ENCODE measurements around the gene RAPGEF5. TPM values are rescaled to one million over a fixed set of nuclear protein-coding genes. Genes with fewer than 3 reads are reported as not detected.

The RAPGEF5 gene
- total RNA-seq, 3 donors from 2014 or later: 18.7 to 78.0 (median 41.9) TPM

- Histone ChIP-seq H3K27ac (no peak overlapping the region), H3K4me3 (no peak overlapping the region), H3K4me1 (no peaks in the 10 kb centered on the region), H3K36me3 (no peaks in the 10 kb centered on the region), H3K9me3 (no peaks in the 10 kb centered on the region), H3K27me3 (no peaks in the 10 kb centered on the region)
- no peak for DNase-seq (ENCODE audit: low spot score in 2 of 2)
- no peak for TF ChIP-seq POLR2AphosphoS5 (IDR thresholded peaks at IDR 0.05)
- no peak for TF ChIP-seq POLR2A (IDR thresholded peaks at IDR 0.05)
- TF ChIP-seq, protein P1, sequence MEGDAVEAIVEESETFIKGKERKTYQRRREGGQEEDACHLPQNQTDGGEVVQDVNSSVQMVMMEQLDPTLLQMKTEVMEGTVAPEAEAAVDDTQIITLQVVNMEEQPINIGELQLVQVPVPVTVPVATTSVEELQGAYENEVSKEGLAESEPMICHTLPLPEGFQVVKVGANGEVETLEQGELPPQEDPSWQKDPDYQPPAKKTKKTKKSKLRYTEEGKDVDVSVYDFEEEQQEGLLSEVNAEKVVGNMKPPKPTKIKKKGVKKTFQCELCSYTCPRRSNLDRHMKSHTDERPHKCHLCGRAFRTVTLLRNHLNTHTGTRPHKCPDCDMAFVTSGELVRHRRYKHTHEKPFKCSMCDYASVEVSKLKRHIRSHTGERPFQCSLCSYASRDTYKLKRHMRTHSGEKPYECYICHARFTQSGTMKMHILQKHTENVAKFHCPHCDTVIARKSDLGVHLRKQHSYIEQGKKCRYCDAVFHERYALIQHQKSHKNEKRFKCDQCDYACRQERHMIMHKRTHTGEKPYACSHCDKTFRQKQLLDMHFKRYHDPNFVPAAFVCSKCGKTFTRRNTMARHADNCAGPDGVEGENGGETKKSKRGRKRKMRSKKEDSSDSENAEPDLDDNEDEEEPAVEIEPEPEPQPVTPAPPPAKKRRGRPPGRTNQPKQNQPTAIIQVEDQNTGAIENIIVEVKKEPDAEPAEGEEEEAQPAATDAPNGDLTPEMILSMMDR (IDR thresholded peaks at IDR 0.05): no peak
- intact Hi-C loops (cut with DNase I; ENCODE audit: low total_unique reads): no loop called here
Observed at GRCh38 chr7:22129166-22129565, 227.8 kb downstream of the RAPGEF5 start.

DNA sequence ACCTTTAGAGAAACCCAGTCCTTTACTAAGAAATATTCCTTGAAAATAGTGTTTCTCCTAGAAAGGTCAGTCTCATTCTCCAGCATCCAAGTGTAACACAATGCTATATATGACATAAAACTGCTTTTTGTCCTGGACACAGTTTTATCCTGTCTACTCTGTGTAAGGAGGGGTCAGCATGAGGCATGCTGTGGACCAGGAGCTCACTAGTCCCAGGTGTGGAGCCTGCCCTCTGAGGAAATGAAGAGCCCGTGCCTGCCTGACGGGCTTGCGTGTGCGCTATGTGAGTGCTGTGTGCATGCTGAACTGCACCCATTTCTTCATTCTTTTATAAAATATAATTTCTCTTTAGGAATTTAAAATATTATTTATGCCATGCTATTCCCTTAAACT is 228.4 kb downstream of the RAPGEF5 start:
- no peak for DNase-seq (ENCODE audit: low spot score in 2 of 2)
- Histone ChIP-seq H3K9me3 (no peaks in the 10 kb centered on the region), H3K27me3 (no peaks in the 10 kb centered on the region), H3K4me3 (no peak overlapping the region), H3K4me1 (no peaks in the 10 kb centered on the region), H3K36me3 (no peaks in the 10 kb centered on the region), H3K27ac (peak overlapping the region in 1 of 2 donors; percentile 40)
- TF ChIP-seq POLR2AphosphoS5 (IDR thresholded peaks at IDR 0.05) (no peak), POLR2A (IDR thresholded peaks at IDR 0.05) (no peak)
- TF ChIP-seq, protein P1 (IDR thresholded peaks at IDR 0.05): no peak
- intact Hi-C loops (cut with DNase I; ENCODE audit: low total_unique reads): no loop called here

DNA sequence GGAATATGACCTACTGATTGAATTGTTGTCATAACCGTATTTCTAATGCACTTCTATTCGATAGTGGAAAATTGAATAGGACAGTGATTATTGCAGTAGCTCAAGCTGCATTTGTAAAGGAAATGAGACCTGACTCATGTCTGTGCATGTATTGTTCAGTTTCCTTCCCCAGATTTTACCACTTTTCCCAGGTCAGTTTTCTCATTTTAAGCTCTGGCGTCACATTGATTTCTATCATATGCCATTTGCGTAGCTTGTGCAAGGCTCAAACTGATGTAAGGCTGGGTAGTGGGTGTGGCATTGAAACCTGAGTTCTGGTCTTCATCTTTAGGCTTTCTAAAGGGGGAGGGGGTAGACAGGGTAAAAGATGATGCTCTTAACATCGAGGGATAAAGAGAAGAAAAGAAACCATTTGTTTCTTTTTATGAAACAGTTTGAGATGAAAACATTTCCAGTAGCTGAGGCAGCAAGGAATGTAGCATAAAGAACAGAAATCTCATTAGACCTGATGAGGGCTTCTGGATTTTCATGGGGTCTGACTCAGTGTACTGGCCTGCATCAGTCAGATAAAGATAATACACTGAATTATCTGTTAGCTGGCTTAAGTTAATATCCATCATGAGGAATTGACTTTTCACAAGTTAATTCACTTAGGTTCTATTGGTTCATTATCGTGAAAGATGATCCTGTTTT is 229.0 kb downstream of the RAPGEF5 start:
- H3K9me3 ChIP-seq: no peaks in the 10 kb centered on the region
- H3K27ac ChIP-seq: peak overlapping the region in 1 of 2 donors; percentile 40
- H3K27me3 ChIP-seq: no peaks in the 10 kb centered on the region
- H3K4me1 ChIP-seq: no peaks in the 10 kb centered on the region
- H3K4me3 ChIP-seq: no peak overlapping the region
- H3K36me3 ChIP-seq: no peaks in the 10 kb centered on the region
- intact Hi-C loops (cut with DNase I; ENCODE audit: low total_unique reads): no loop called here
- no peak for DNase-seq (ENCODE audit: low spot score in 2 of 2)
- TF ChIP-seq POLR2A (IDR thresholded peaks at IDR 0.05) (no peak), POLR2AphosphoS5 (IDR thresholded peaks at IDR 0.05) (no peak)
- TF ChIP-seq, protein P1 (IDR thresholded peaks at IDR 0.05): no peak

DNA sequence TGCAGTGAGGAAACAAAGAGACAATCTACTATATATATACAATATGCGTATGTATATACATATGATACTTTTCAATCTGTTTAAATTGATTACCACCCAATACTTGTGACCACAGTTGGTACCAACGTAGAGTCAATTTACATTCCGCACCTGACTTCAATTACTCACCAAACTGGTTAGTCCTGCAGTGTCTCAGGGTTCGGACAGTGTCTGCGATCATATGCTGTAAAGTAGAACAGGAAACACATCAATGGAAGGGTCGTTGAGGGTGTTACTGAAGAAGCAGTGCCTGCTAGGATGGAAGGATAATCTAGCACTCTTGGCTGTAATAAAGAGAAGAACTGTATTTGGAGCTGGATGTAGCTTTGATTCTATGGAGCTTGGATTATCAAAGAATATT is 231.5 kb downstream of the RAPGEF5 start:
- Histone ChIP-seq H3K4me3 (no peak overlapping the region), H3K27me3 (no peaks in the 10 kb centered on the region), H3K36me3 (no peaks in the 10 kb centered on the region), H3K4me1 (no peaks in the 10 kb centered on the region), H3K27ac (no peak overlapping the region), H3K9me3 (no peaks in the 10 kb centered on the region)
- TF ChIP-seq, protein P1 (IDR thresholded peaks at IDR 0.05): no peak
- no peak for TF ChIP-seq POLR2AphosphoS5 (IDR thresholded peaks at IDR 0.05)
- TF ChIP-seq POLR2A (IDR thresholded peaks at IDR 0.05): no peak
- DNase-seq (ENCODE audit: low spot score in 2 of 2): no peak
- intact Hi-C loops (cut with DNase I; ENCODE audit: low total_unique reads): no loop called here

- TF ChIP-seq POLR2AphosphoS5 (IDR thresholded peaks at IDR 0.05) (no peak), POLR2A (IDR thresholded peaks at IDR 0.05) (no peak)
- TF ChIP-seq, protein P1 (IDR thresholded peaks at IDR 0.05): no peak
- Histone ChIP-seq H3K4me3 (no peak overlapping the region), H3K36me3 (no peaks in the 10 kb centered on the region), H3K27ac (no peak overlapping the region), H3K9me3 (no peaks in the 10 kb centered on the region), H3K27me3 (no peaks in the 10 kb centered on the region), H3K4me1 (no peaks in the 10 kb centered on the region)
- no peak for DNase-seq (ENCODE audit: low spot score in 2 of 2)
- intact Hi-C loops (cut with DNase I; ENCODE audit: low total_unique reads): no loop called here
Observed at GRCh38 chr7:22124941-22125340, 232.0 kb downstream of the RAPGEF5 start.
